ENCODE data around the gene GLP2R.

The GLP2R gene

GRCh38 chr17:9924735-9925191 lies 99.0 kb downstream of the GLP2R start:
- peak; percentile 81 for TF ChIP-seq CTCF (IDR thresholded peaks at IDR 0.05; ENCODE audit: low read depth, low read length, missing control alignments)
- no peak overlapping the region for H3K4me3 ChIP-seq (ENCODE audit: low read depth, low read length)
- peak; percentile 30 for DNase-seq (ENCODE audit: low read depth)

- no peak for TF ChIP-seq CTCF (IDR thresholded peaks at IDR 0.05; ENCODE audit: low read depth, low read length, missing control alignments)
- DNase-seq (ENCODE audit: low read depth), result no peak
- H3K4me3 ChIP-seq (ENCODE audit: low read depth, low read length), result no peak overlapping the region
Observed at GRCh38 chr17:9925457-9925856, 99.7 kb downstream of the GLP2R start.

GRCh38 chr17:9926150-9926804 lies 100.6 kb downstream of the GLP2R start:
- no peak for DNase-seq (ENCODE audit: low read depth)
- TF ChIP-seq CTCF (IDR thresholded peaks at IDR 0.05; ENCODE audit: low read depth, low read length, missing control alignments), result no peak
- H3K4me3 ChIP-seq (ENCODE audit: low read depth, low read length), result no peak overlapping the region

- no peak overlapping the region for H3K4me3 ChIP-seq (ENCODE audit: low read depth, low read length)
- DNase-seq (ENCODE audit: low read depth), result no peak
- peak; percentile 14 for TF ChIP-seq CTCF (IDR thresholded peaks at IDR 0.05; ENCODE audit: low read depth, low read length, missing control alignments)
Observed at GRCh38 chr17:9928601-9929333, 103.0 kb downstream of the GLP2R start.

DNA sequence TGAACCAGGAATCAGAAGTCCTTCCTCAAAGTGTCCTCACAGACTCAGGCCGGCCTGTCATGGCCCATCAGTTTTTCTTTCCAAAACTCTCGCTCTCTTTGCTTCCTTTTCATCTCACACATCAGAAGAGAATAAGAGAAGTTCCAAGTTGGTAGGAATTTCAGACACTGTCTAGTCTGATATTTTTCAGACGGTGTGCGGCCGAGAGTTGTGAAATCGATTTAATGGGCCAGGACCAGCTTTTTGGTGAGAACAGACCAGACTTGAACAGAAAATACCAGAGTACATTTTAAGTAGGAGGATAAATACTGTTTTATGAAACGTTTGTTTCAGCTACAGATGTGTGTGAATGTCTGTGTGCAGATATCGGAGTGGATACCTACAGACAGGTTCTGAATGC lies 104.1 kb downstream of the GLP2R start:
- H3K4me3 ChIP-seq (ENCODE audit: low read depth, low read length), result no peak overlapping the region
- DNase-seq (ENCODE audit: low read depth), result no peak
- no peak for TF ChIP-seq CTCF (IDR thresholded peaks at IDR 0.05; ENCODE audit: low read depth, low read length, missing control alignments)

DNA sequence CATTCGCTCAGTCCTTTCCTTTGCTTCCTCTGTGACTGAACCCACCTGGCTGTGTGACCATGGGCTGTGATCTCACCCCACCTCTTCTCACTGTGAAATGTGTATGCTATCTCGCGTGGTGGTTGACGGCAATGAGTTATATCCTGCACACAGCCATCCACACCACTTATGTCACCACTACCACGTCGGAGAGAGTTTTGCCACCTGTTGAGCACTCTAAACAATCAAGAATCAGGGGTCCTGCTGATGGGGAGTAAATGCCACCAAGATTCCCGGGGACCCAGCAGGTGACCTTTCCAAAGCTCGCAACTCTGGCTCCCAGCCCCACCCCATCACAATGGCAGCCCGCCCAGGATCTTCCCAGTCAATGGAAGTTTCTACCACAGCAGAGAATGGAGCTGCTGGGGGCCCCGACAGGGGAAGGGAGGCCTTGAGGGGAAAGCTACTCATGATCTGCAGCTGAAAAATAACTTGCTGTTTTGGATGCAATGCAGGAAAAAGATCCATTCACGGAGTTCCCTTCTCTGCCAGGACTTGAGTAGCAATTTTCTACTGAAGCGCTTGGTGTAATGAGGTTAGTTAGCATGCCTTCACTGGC lies 105.5 kb downstream of the GLP2R start:
- no peak for TF ChIP-seq CTCF (IDR thresholded peaks at IDR 0.05; ENCODE audit: low read depth, low read length, missing control alignments)
- no peak overlapping the region for H3K4me3 ChIP-seq (ENCODE audit: low read depth, low read length)
- DNase-seq (ENCODE audit: low read depth), result no peak
